H1 (cell line): ENCODE measurements around the gene STAG1. TPM values are rescaled to one million over a fixed set of nuclear protein-coding genes. Genes with fewer than 3 reads are reported as not detected.

Source experiments
- CTCF ChIA-PET: fragments of 300-600 bp; sonication (Branson Sonifier 250); formaldehyde crosslinking; loops from one replicate; lab custom pipeline; 2021; ENCODE audit not compliant: partially characterized antibody; lab: Charles Lee
- POLR2A ChIA-PET: fragments of 300-600 bp; sonication (Branson Sonifier 250); formaldehyde crosslinking; loops from one replicate; lab custom pipeline; 2021; ENCODE audit warnings: inconsistent platforms; ENCODE audit not compliant: partially characterized antibody; lab: Charles Lee
- DNase-seq, 2 experiments: peaks; one replicate each; pipeline versions ENCODE4 v3.0.0 to v3.0.0-alpha.2; 2010 to 2022; ENCODE audit warnings: low spot score in 2 of 2, low read depth in 1 of 2, mixed read lengths in 1 of 2
- FAIRE-seq: peaks from 2 replicates; lab custom pipeline; 2011; peaks lifted over from hg19 to GRCh38; lab: Jason Lieb, UNC
- H2AFZ ChIP-seq: 2 replicates; pipeline ENCODE4 v1.8.1; 2012; ENCODE audit warnings: low read length, inconsistent platforms
- H2AK5ac ChIP-seq: 2 replicates; pipeline ENCODE4 v1.6.1; 2013; ENCODE audit warnings: low read depth, low read length
- H2BK120ac ChIP-seq: replicated peaks from 2 replicates; pipeline ENCODE3; 2013; ENCODE audit warnings: low read depth, low read length, inconsistent platforms
- H2BK12ac ChIP-seq: 2 replicates; pipeline ENCODE4 v1.6.1; 2013; ENCODE audit warnings: low read depth, low read length
- H2BK15ac ChIP-seq: 2 replicates; pipeline ENCODE4 v1.6.1; 2013; ENCODE audit warnings: low read length
- H2BK20ac ChIP-seq: 2 replicates; pipeline ENCODE4 v1.6.1; 2013; ENCODE audit warnings: low read length
- H2BK5ac ChIP-seq: 2 replicates; pipeline ENCODE4 v1.6.1; 2013; ENCODE audit warnings: low read depth, low read length
- H3K14ac ChIP-seq: 2 replicates; pipeline ENCODE4 v1.6.1; 2013; ENCODE audit warnings: inconsistent platforms; ENCODE audit not compliant: insufficient read length
- H3K18ac ChIP-seq: 2 replicates; pipeline ENCODE4 v1.6.1; 2013; ENCODE audit warnings: low read length; ENCODE audit errors: extremely low read depth
- H3K23ac ChIP-seq: 2 replicates; pipeline ENCODE4 v1.6.1; 2013; ENCODE audit warnings: inconsistent platforms; ENCODE audit not compliant: insufficient read length
- H3K23me2 ChIP-seq: 2 replicates; pipeline ENCODE4 v1.6.1; 2013; ENCODE audit warnings: low read depth, low read length
- H3K27ac ChIP-seq: 2 replicates; pipeline ENCODE4 v1.6.1; 2011; ENCODE audit warnings: low read depth, low read length, inconsistent platforms
- H3K27me3 ChIP-seq, 4 experiments: replicated peaks in 1 of 4; 1 replicate in 1 of 4; 2 replicates in 3 of 4; pipeline versions ENCODE4 v1.6.1 to v1.8.1; 2011 to 2013; ENCODE audit warnings: low read length in 3 of 4, mild to moderate bottlenecking in 3 of 4, inconsistent platforms in 2 of 4, mixed read lengths in 2 of 4, moderate library complexity in 1 of 4; ENCODE audit not compliant: control insufficient read depth in 3 of 4, insufficient read depth in 3 of 4; ENCODE audit errors: extremely low read depth in 1 of 4
- H3K36me3 ChIP-seq, 4 experiments: 2 replicates each; pipeline versions ENCODE4 v1.6.1 to v1.8.1; 2011 to 2013; ENCODE audit warnings: mild to moderate bottlenecking in 4 of 4, low read length in 3 of 4, moderate library complexity in 2 of 4, control low read depth in 1 of 4, inconsistent platforms in 1 of 4; ENCODE audit not compliant: insufficient read depth in 4 of 4, control insufficient read depth in 2 of 4
- H3K4ac ChIP-seq: replicated peaks from 2 replicates; pipeline ENCODE3; 2013; ENCODE audit warnings: low read length, low read depth, mixed read lengths, inconsistent platforms; ENCODE audit not compliant: insufficient read length
- H3K4me1 ChIP-seq, 4 experiments: replicated peaks in 1 of 4; 1 replicate in 1 of 4; 2 replicates in 3 of 4; pipeline versions ENCODE4 v1.6.1 to v1.8.1; 2011 to 2013; ENCODE audit warnings: low read length in 3 of 4, inconsistent platforms in 2 of 4, mixed read lengths in 1 of 4; ENCODE audit not compliant: insufficient read depth in 4 of 4, control insufficient read depth in 3 of 4
- H3K4me2 ChIP-seq, 2 experiments: 2 replicates each; pipeline versions ENCODE4 v1.6.1 to v1.8.1; 2011 to 2013; ENCODE audit warnings: low read depth in 2 of 2, low read length in 2 of 2, control low read depth in 1 of 2, inconsistent platforms in 1 of 2, mild to moderate bottlenecking in 1 of 2; ENCODE audit not compliant: insufficient read depth in 1 of 2
- H3K4me3 ChIP-seq, 4 experiments: fragments of 200-600, 300-600 bp in 1 of 4; sonication (generic), shearing (Covaris generic), sonication (Bioruptor Twin) in 1 of 4; 2 replicates each; pipeline versions ENCODE4 v1.5.1 to v1.8.1; 2011 to 2016; ENCODE audit warnings: low read length in 4 of 4, low read depth in 3 of 4, control low read depth in 2 of 4, inconsistent platforms in 2 of 4, mild to moderate bottlenecking in 2 of 4, mixed read lengths in 1 of 4, moderate library complexity in 1 of 4; ENCODE audit not compliant: insufficient read depth in 2 of 4; ENCODE audit errors: extremely low read depth in 1 of 4
- H3K56ac ChIP-seq: replicated peaks from 2 replicates; pipeline ENCODE3; 2013; ENCODE audit warnings: low read depth, mild to moderate bottlenecking, mixed read lengths, low read length, inconsistent platforms; ENCODE audit not compliant: insufficient read length
- H3K79me1 ChIP-seq: 2 replicates; pipeline ENCODE4 v1.6.1; 2013; ENCODE audit warnings: low read depth, low read length, control low read depth
- H3K79me2 ChIP-seq, 2 experiments: 2 replicates each; pipeline versions ENCODE4 v1.6.1 to v1.8.1; 2012 to 2013; ENCODE audit warnings: low read length in 2 of 2, mild to moderate bottlenecking in 2 of 2, inconsistent platforms in 1 of 2; ENCODE audit not compliant: insufficient read depth in 2 of 2, control insufficient read depth in 1 of 2
- H3K9ac ChIP-seq, 4 experiments: replicated peaks in 1 of 4; 1 replicate in 1 of 4; 2 replicates in 3 of 4; pipeline versions ENCODE4 v1.6.1 to v1.8.1; 2011 to 2013; ENCODE audit warnings: low read depth in 3 of 4, low read length in 3 of 4, control low read depth in 2 of 4, mild to moderate bottlenecking in 2 of 4, moderate library complexity in 2 of 4, inconsistent platforms in 1 of 4; ENCODE audit errors: extremely low read depth in 1 of 4
- H3K9me3 ChIP-seq, 2 experiments: 2 replicates each; pipeline versions ENCODE4 v1.6.1 to v1.8.1; 2012 to 2013; ENCODE audit warnings: mild to moderate bottlenecking in 2 of 2, moderate library complexity in 2 of 2, control low read depth in 1 of 2, inconsistent platforms in 1 of 2, low read depth in 1 of 2, low read length in 1 of 2, mixed read lengths in 1 of 2; ENCODE audit not compliant: insufficient read depth in 2 of 2
- H4K20me1 ChIP-seq, 2 experiments: replicated peaks in 1 of 2; 2 replicates each; pipeline versions ENCODE3 to v1.8.1; 2011 to 2013; ENCODE audit warnings: inconsistent platforms in 2 of 2, low read length in 2 of 2, mild to moderate bottlenecking in 1 of 2; ENCODE audit not compliant: insufficient read depth in 2 of 2, control insufficient read depth in 1 of 2
- H4K5ac ChIP-seq: 2 replicates; pipeline ENCODE4 v1.6.1; 2013; ENCODE audit warnings: low read length, low read depth, mixed read lengths, inconsistent platforms; ENCODE audit not compliant: insufficient read length
- H4K8ac ChIP-seq: 2 replicates; pipeline ENCODE4 v1.8.0; 2013; ENCODE audit warnings: mild to moderate bottlenecking, moderate library complexity, low read length, inconsistent platforms; ENCODE audit not compliant: insufficient read depth; ENCODE audit errors: extremely low read depth
- H4K91ac ChIP-seq: replicated peaks from 2 replicates; pipeline ENCODE3; 2013; ENCODE audit warnings: low read length, mixed read lengths, inconsistent platforms; ENCODE audit not compliant: insufficient read length
- BACH1 ChIP-seq: IDR thresholded peaks from 2 replicates; pipeline ENCODE4 v1.6.1; 2012; ENCODE audit warnings: low read length, improper control_type of control experiment
- CEBPB ChIP-seq: IDR thresholded peaks from 2 replicates; pipeline ENCODE4 v1.6.1; 2012; ENCODE audit warnings: low read depth, low read length
- HDAC2 ChIP-seq, 2 experiments: fragments of 300-600 bp in 1 of 2; sonication (generic) in 1 of 2; IDR thresholded peaks; 2 replicates each; pipeline ENCODE4 v1.6.1; 2011 to 2012; ENCODE audit warnings: low read depth in 2 of 2, low read length in 2 of 2, mild to moderate bottlenecking in 2 of 2, moderate library complexity in 2 of 2, borderline replicate concordance in 1 of 2, inconsistent platforms in 1 of 2
- MAFK ChIP-seq: IDR thresholded peaks from 2 replicates; pipeline ENCODE4 v1.6.1; 2012; ENCODE audit warnings: low read depth, mild to moderate bottlenecking, improper control_type of control experiment, low read length
- NANOG ChIP-seq: IDR thresholded peaks from 2 replicates; pipeline ENCODE4 v1.6.1; 2011; ENCODE audit warnings: low read length, low read depth, mild to moderate bottlenecking, inconsistent platforms; ENCODE audit not compliant: insufficient read depth, poor library complexity, severe bottlenecking
- POLR2A ChIP-seq, 2 experiments: IDR thresholded peaks; 1 replicate in 1 of 2; 2 replicates in 1 of 2; pipeline ENCODE4 v1.6.1; 2011; ENCODE audit warnings: low read depth in 2 of 2, low read length in 2 of 2, mild to moderate bottlenecking in 2 of 2; ENCODE audit errors: control extremely low read depth in 1 of 2
- RAD21 ChIP-seq, 2 experiments: IDR thresholded peaks in 1 of 2; conservative IDR thresholded peaks in 1 of 2; 2 replicates each; pipeline ENCODE4 v1.6.1; 2011; ENCODE audit warnings: low read depth in 2 of 2, low read length in 2 of 2, improper control_type of control experiment in 1 of 2, inconsistent platforms in 1 of 2, mild to moderate bottlenecking in 1 of 2, moderate library complexity in 1 of 2
- RFX5 ChIP-seq: IDR thresholded peaks from 2 replicates; pipeline ENCODE4 v1.6.1; 2011; ENCODE audit warnings: low read depth, low read length, improper control_type of control experiment, borderline replicate concordance
- SIN3A ChIP-seq, 2 experiments: IDR thresholded peaks in 1 of 2; conservative IDR thresholded peaks in 1 of 2; 2 replicates each; pipeline ENCODE4 v1.6.1; 2011 to 2012; ENCODE audit warnings: low read length in 2 of 2, improper control_type of control experiment in 1 of 2, low read depth in 1 of 2, mild to moderate bottlenecking in 1 of 2
- SRF ChIP-seq: IDR thresholded peaks from 2 replicates; pipeline ENCODE4 v1.6.1; 2011; ENCODE audit warnings: mild to moderate bottlenecking, low read depth, low read length, moderate library complexity
- TAF1 ChIP-seq: IDR thresholded peaks from 2 replicates; pipeline ENCODE4 v1.6.1; 2011; ENCODE audit warnings: mild to moderate bottlenecking, low read depth, low read length
- ZNF274 ChIP-seq: IDR thresholded peaks from 2 replicates; pipeline ENCODE4 v1.7.0; 2012; ENCODE audit warnings: low read length, borderline replicate concordance; ENCODE audit errors: extremely low read depth
- WGBS, 2 experiments: shearing (Covaris generic) in 1 of 2; methylation state at CpG; one replicate each; pipeline versions ENCODE4 v1.1.6 to v1.1.7; 2013 to 2015; ENCODE audit warnings: low lambda C conversion rate in 2 of 2, mixed read lengths in 2 of 2, inconsistent platforms in 1 of 2, low coverage in 1 of 2, missing lambda C conversion rate in 1 of 2; ENCODE audit not compliant: insufficient replicate concordance in 2 of 2, insufficient coverage in 1 of 2, insufficient read length in 1 of 2; ENCODE audit errors: extremely low coverage in 1 of 2, missing lambda C conversion rate in 1 of 2; 5-methylcytosine and 5-hydroxymethylcytosine counted together
- polyA plus RNA-seq, 7 experiments: library from polyadenylated mRNA; depleted of rRNA in 3 of 7; stranded (reverse) in 5 of 7; unstranded in 2 of 7; fragments of >200 nt in 5 of 7; fragments of 200-250 nt in 2 of 7; gene quantifications; 1 replicate in 5 of 7; 2 replicates in 1 of 7; 4 replicates in 1 of 7; pipeline versions ENCODE4 v1.2.1 to v1.2.3, GENCODE V29; 2011 to 2013; ENCODE audit warnings: missing spikeins in 2 of 7, mixed read lengths in 2 of 7
- total RNA-seq: library from RNA; stranded (reverse); fragmentation: NEBNext Ultra II Directional; extraction: Animal tissue kit (Norgen Biotek cat#: 25700); gene quantifications from 2 replicates; pipeline ENCODE4 v1.2.1, GENCODE V29; 2021
- TF ChIP-seq, protein P1 (sequence below): IDR thresholded peaks from 2 replicates; pipeline ENCODE4 v1.6.1; 2011; ENCODE audit warnings: low read length, improper control_type of control experiment

STAG1 gene
- total and polyA plus RNA-seq, 2 of the 8 experiments (the other 6 are each of a cell fraction or from before 2014, with no cell fraction given), result 4.6 to 23.4 TPM

DNA sequence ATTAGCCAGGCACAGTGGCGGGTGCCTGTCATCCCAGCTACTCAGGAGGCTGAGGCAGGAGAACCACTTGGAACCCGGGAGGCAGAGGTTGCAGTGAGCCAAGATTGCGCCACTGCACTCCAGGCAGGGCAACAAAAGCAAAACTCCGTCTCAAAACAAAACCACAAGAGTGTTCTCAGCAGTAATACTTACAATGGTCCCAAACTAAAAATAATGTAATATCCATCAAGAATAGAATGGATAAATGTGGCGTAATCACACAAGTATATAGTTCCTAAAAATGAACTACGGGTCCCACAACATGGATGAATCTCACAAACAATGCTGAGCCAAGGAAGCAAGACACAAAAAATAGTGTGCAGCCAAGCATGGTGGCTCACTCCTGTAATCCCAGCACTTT, 39.2 kb downstream of the STAG1 start:
- Histone ChIP-seq H3K9ac (no peak overlapping the region), H2AK5ac (no peak overlapping the region), H3K4me2 (no peak overlapping the region), H3K18ac (no peak overlapping the region), H4K5ac (no peak overlapping the region), H2BK5ac (no peak overlapping the region), H4K91ac (no peak overlapping the region), H4K20me1 (no peaks in the 10 kb centered on the region), H3K36me3 (no peaks in the 10 kb centered on the region), H3K4me1 (no peaks in the 10 kb centered on the region), H3K27me3 (no peaks in the 10 kb centered on the region), H2AFZ (no peak overlapping the region), H2BK12ac (no peak overlapping the region), H3K14ac (no peak overlapping the region), H3K79me2 (peaks cover 0 to 83% of the 10 kb centered on the region in 2 experiments; a peak in 2 of 4 replicates), H3K4ac (no peak overlapping the region), H3K23me2 (no peaks in the 10 kb centered on the region), H2BK120ac (no peak overlapping the region), H3K9me3 (no peaks in the 10 kb centered on the region), H3K4me3 (no peak overlapping the region), H3K79me1 (peaks cover 2% of the 10 kb centered on the region; the same call in 1 of the 2 replicates), H3K56ac (no peak overlapping the region), H2BK20ac (no peak overlapping the region), H2BK15ac (no peak overlapping the region), H4K8ac (no peak overlapping the region), H3K23ac (no peak overlapping the region), H3K27ac (no peak overlapping the region)
- no peak for FAIRE-seq
- ChIA-PET CTCF (interaction anchor here (0.7 kb wide), 1 partner anchor 8 kb away, joined by 4 read pairs; no protein-coding TSS in a partner anchor), POLR2A (no interaction called here)
- DNase-seq, result no peak
- 89% methylated on average over 6 of the region's 6 CpGs; no CpG with 5 or more reads in 1 of the 2 experiments for WGBS, 2 experiments
- TF ChIP-seq TAF1 (no peak), SIN3A (conservative IDR thresholded peaks at IDR 0.05 in 1 of 2, IDR thresholded peaks at IDR 0.05 in 1 of 2; ENCODE audit: low read depth in 1 of 2, low read length in 2 of 2) (no peak), RFX5 (no peak), NANOG (no peak), SRF (no peak), RAD21 (IDR thresholded peaks at IDR 0.05 in 1 of 2, conservative IDR thresholded peaks at IDR 0.05 in 1 of 2; ENCODE audit: low read depth in 2 of 2, low read length in 2 of 2) (no peak), POLR2A (IDR thresholded peaks at IDR 0.05; ENCODE audit: control extremely low read depth in 1 of 2, low read depth in 2 of 2, low read length in 2 of 2) (no peak), BACH1 (no peak), HDAC2 (IDR thresholded peaks at IDR 0.05; ENCODE audit: borderline replicate concordance in 1 of 2, low read depth in 2 of 2, low read length in 2 of 2) (no peak), MAFK (no peak), ZNF274 (no peak), CEBPB (no peak)
- TF ChIP-seq, protein P1, sequence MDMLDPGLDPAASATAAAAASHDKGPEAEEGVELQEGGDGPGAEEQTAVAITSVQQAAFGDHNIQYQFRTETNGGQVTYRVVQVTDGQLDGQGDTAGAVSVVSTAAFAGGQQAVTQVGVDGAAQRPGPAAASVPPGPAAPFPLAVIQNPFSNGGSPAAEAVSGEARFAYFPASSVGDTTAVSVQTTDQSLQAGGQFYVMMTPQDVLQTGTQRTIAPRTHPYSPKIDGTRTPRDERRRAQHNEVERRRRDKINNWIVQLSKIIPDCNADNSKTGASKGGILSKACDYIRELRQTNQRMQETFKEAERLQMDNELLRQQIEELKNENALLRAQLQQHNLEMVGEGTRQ, result no peak
